SKM-1 treated with dmso at 0.1 percent for 144 hours (cell line): ENCODE measurements around the gene SETBP1.
A peak's percentile ranks its signal among the peaks of the same experiment; 100 is the strongest.

Source experiments
- DNase-seq: peaks from one replicate; lab custom pipeline; 2025; ENCODE audit not compliant: unreplicated experiment; lab: John Stamatoyannopoulos, UW

SETBP1 gene

DNA sequence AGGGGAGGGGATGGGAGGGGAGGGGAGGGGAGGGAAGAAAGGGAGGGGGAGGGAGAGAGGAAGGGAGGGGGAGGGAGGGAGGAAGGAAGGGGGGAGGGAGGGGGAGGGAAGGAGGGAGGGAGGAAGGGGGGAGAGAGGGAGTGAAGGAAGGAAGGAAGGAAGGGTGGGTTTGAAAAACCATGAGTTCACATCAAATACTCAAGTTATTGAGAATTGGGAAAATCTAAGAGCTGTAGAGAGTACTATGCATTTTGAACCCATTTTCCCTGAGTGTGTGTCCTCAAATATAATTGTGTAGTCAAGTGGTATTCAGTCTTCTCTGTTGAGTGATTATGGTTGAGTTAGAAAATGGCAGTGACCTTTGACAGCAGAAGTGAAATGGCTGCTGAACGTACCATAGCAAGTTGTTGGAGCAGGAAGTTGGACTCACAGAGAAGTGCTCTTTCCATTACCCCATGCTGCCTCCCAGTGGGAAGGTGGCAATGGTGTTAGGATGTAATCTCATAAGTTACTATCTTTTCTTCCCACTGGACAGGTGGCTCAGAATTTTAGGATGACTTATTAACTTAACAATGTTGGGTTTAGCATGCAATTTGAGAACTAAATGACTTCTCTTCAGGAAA lies 214.6 kb downstream of the SETBP1 start:
- peak; percentile 49 for DNase-seq

GRCh38 chr18:44896846-44897245 lies 216.2 kb downstream of the SETBP1 start:
- DNase-seq, result no peak

DNA sequence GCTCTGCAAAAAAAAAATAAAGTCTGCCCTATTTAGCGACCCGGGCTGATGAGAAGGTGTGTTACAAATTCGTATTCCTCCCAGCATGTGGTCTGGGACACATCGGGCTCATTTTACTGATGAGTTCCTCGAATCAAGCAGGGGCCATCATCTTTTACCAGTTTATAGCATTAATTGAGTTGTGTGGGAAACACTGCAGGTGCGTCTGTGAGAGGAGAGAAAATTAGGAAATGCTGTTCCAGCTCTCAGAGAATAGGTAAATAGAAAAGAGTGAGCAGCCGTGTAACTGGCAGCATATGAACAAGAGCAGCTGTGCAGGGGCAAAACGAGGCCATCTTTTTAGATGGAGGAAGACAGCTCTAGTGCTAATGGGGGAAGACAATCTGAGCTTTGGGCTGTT lies 216.7 kb downstream of the SETBP1 start:
- DNase-seq, result no peak

- DNase-seq, result no peak
Measured at GRCh38 chr18:44897816-44898215, 217.1 kb downstream of the SETBP1 start.

DNA sequence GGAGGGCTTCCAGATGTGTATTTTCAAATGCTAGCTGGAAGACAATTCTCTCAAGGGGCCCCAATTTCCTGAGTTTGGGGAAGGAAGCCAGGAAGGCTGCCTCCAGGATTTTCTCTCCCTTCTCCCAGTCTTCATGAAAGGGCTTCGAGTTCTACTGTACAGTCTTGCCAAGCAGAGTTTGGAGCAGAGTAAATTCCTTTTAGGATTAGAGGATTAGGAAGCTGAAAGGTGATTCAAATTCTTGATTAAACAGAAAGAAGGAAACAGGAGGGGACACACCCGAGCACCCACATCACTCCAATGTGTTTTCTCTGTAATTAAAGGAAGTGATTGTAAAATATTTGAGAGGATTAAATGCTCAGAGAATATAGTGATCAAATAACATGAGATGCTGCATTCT lies 217.8 kb downstream of the SETBP1 start:
- no peak for DNase-seq

- no peak for DNase-seq
Measured at GRCh38 chr18:44899832-44900231, 219.1 kb downstream of the SETBP1 start.

DNA sequence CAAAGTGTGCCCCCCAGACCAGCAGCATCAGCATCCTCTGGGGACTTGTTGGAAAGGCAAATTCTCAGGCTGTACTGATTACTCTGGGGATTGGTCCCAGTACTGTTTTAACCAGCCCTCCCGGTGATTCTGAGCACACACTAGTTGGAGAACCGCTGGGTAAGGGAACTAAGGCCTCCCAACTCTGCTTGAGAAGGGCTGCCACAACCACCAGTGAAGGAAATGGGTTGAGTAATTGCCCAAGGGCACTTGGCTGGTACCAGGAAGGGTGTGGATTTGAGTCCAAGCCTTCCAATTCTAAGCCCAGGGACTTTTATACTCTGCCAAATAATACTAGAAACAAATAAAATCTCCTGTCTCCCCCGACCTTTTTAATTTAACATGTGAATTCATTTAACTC lies 219.9 kb downstream of the SETBP1 start:
- no peak for DNase-seq

DNA sequence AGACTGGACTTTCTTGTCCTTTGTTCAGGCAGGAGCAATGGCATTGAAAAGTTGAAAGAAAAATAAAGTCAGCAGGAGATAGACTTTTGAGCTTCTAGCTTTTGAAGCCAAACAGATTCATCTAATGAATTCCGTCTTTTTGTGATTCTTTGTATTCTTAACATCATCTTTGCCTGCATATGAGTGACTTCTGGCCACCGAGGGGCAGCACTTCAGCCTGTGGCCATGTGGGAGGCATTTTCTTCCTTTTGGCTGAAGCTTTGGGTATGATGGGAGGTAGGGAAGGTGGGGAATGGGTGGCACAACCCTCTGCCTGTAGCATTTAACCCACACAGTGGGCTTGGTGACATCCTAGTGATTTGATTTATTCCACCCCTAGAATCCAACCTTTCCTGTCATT lies 220.6 kb downstream of the SETBP1 start:
- no peak for DNase-seq

DNA sequence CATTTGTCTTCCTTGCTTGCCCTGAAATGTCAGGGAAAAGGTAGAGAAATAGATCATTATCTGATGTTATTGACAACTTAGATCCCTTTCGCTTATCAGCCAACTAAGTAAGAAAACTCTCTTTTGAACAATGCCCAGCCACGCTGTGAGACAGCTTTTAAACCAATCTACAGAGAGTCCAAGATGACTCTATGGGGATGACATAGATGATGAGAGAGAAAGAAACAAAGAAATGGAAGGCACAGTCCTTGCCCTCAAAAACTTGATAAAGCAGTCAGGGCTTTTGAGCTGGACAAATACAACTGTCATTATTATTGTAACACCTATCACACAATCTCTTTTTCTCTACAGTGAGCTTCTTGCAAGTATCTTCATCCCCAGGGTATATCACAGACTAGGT lies 222.6 kb downstream of the SETBP1 start:
- no peak for DNase-seq

GRCh38 chr18:44904768-44905167 lies 224.1 kb downstream of the SETBP1 start:
- DNase-seq, result no peak

GRCh38 chr18:44909191-44909719 lies 228.6 kb downstream of the SETBP1 start:
- peak; percentile 6 for DNase-seq

DNA sequence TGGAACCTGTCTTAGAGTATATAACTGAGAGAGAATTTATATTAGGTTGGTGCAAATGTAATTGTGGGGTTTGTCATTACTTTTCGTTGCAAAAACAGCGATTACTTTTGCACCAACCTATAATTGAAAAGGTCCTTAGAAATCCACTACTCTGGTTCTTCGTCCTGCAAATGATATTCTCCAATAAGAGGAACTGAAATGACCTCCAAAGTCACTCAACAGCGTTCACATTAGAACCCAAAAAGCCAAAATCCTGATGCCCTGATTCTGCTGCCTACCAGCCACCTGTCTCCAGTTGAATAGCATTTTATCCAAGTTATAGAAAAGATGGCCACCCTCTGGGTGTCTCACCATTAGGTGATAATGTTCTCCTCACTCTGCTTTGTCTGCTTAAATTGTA lies 230.6 kb downstream of the SETBP1 start:
- no peak for DNase-seq

- DNase-seq, result no peak
Measured at GRCh38 chr18:44911773-44912172, 231.1 kb downstream of the SETBP1 start.

DNA sequence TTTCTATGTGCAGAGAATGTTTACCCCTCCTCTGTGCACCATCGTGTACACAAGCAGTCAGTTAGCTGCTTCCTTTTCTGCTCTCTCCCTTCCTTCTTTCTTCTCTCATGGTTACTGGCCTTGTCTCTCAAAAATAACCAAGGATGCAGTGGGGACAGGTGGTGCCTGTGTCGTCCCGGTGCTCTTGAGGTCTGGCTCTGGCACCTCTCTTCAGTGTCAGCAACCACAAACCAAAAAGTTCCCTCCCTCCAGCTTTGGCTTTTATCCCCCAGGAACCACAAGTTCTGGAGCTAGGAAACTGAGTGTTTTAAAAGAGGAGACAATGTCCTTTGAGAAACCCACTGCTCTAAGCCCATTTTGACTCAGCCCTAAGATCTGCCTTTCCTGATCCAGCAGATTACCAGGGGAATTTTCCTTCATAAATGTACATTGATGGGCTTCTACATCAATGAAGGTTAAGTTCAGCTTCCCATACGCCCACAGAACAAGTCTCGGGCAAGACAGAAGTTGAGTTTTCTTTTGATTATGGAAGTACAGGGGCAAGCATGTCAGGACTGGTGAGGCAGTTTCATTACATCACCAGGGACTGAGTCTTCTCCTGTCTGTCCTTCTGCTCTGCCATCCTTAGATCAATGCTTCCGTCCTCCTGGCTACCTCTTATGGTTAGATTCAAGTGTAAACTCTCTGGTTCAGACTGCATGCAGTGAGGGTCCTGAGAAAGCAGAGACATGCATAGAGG lies 232.2 kb downstream of the SETBP1 start:
- DNase-seq, result no peak

- DNase-seq, result no peak
Measured at GRCh38 chr18:44914028-44914427, 233.3 kb downstream of the SETBP1 start.

DNA sequence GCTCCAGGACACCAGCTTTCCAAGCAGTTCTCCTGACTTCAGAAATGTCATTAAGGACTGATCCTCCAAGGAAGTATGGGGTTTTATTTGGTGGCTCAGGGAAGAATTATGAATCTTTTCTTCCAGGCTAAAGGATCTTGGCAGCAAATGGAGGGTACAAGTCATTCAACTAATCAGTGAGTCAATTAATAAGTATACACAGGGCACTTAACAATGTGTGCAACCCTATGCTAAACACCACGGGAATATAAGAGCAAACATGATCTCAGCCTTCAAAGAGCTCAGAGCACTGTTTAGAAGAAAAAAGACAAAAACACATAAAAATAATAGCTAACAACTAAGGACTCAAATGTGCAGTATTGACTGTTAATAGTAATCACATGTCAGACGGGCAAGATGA lies 234.5 kb downstream of the SETBP1 start:
- no peak for DNase-seq

DNA sequence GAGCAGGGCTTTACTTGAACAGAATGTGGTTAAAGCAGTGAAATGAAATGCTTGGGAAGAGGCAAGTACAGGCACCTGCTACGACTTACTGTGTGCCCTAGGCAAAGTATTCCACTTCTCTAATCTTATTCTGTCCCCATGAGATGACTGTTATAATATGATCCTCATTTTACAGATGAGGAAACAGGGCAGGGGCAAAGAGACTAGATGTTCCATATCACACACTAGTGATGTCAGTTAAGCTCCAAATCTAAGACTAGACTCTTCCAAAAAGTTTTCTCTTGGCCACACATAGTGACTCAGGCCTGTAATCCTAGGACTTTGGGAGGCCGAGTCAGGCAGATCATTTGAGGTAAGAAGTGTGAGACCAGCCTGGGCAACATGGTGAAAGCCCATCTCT lies 235.0 kb downstream of the SETBP1 start:
- no peak for DNase-seq

GRCh38 chr18:44916429-44917207 lies 235.9 kb downstream of the SETBP1 start:
- DNase-seq, result no peak

DNA sequence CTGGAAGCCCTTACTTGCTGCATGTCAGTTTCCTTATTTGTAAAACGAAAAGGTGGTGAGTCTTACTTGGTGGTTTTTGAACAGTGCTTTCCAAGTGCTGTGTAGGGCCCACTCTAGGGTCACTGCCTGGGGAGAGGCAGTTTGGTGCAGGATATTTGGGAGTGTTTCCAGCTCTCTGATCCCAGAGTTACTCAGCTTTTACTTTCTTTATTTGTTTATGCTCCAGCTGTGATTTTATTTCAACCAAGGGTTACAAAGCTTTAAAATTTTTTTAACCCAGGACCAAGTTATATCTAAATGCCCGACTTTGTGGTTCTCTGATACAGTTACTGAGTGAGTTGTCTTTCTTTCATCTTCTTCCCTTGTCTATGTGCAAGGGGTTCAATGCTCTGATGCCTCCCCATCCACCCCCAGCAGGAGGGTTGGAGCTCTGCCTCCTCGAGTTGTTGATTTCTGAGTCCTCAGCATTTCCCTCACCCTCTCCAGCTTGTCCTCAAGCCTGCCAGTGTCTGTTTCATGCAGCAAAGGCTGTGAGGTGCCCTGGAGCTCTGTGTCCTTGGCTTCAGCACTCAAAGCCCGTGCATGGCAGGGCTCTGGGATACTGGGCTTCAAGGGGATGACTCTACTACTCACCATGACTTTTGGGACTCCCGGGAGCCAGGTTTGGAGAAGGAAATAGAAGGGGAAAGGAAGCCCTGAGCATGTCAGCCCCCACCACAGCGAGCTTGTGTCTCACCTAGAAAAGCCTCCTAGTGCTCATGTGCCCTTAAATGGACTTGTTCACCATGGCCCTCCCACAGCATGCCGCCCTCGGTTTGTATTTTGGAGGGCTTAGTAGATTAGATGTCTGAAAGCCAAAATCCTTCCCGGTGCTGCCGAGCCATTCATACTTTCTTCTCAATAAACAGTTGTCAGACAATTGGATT lies 236.8 kb downstream of the SETBP1 start:
- no peak for DNase-seq

GRCh38 chr18:44918142-44918476 lies 237.4 kb downstream of the SETBP1 start:
- no peak for DNase-seq

GRCh38 chr18:44920441-44920840 lies 239.8 kb downstream of the SETBP1 start:
- no peak for DNase-seq
